Parathyroid adenoma (tissue), 2 donors: ENCODE measurements around the gene TMCC1.
"Not testable (repeated sequence)": the region's sequence is repeated elsewhere in the genome, so short reads cannot be mapped to it uniquely, and the experiment has no call there.

Experiments
- H2AFZ ChIP-seq: fragments of 300-600 bp; sonication (generic); one replicate; pipeline ENCODE4 v1.7.0; 2017; ENCODE audit warnings: antibody characterized with exemption, mild to moderate bottlenecking
- H3K27ac ChIP-seq: fragments of 300-600 bp; sonication (generic); one replicate; pipeline ENCODE4 v1.7.0; 2017
- H3K27me3 ChIP-seq: fragments of 300-600 bp; sonication (generic); one replicate; pipeline ENCODE4 v1.7.0; 2017; ENCODE audit warnings: low read length; ENCODE audit not compliant: control insufficient read depth, insufficient read depth
- H3K36me3 ChIP-seq: fragments of 300-600 bp; sonication (generic); one replicate; pipeline ENCODE4 v1.7.0; 2017; ENCODE audit warnings: low read length; ENCODE audit not compliant: control insufficient read depth, insufficient read depth
- H3K4me1 ChIP-seq: fragments of 300-600 bp; sonication (generic); one replicate; pipeline ENCODE4 v1.7.0; 2017; ENCODE audit warnings: control low read depth
- H3K4me2 ChIP-seq: fragments of 300-600 bp; sonication (generic); one replicate; pipeline ENCODE4 v1.7.0; 2017; ENCODE audit warnings: low read length
- H3K4me3 ChIP-seq: fragments of 300-600 bp; sonication (generic); one replicate; pipeline ENCODE4 v1.7.0; 2017; ENCODE audit warnings: low read depth, low read length
- H3K79me2 ChIP-seq: fragments of 300-600 bp; sonication (generic); one replicate; pipeline ENCODE4 v1.7.0; 2017; ENCODE audit warnings: control low read depth
- H3K9ac ChIP-seq: fragments of 300-600 bp; sonication (generic); one replicate; pipeline ENCODE4 v1.7.0; 2017; ENCODE audit warnings: mild to moderate bottlenecking
- H3K9me3 ChIP-seq: fragments of 300-600 bp; sonication (generic); one replicate; pipeline ENCODE4 v1.7.0; 2017; ENCODE audit warnings: low read length; ENCODE audit not compliant: control insufficient read depth
- TF ChIP-seq, protein P1 (sequence below): fragments of 300-600 bp; sonication (generic); IDR thresholded peaks from one replicate; pipeline ENCODE4 v1.7.0; 2017; ENCODE audit warnings: antibody characterized with exemption, mild to moderate bottlenecking
- donor health status: primary hyperparathyroidism.

Gene TMCC1

DNA sequence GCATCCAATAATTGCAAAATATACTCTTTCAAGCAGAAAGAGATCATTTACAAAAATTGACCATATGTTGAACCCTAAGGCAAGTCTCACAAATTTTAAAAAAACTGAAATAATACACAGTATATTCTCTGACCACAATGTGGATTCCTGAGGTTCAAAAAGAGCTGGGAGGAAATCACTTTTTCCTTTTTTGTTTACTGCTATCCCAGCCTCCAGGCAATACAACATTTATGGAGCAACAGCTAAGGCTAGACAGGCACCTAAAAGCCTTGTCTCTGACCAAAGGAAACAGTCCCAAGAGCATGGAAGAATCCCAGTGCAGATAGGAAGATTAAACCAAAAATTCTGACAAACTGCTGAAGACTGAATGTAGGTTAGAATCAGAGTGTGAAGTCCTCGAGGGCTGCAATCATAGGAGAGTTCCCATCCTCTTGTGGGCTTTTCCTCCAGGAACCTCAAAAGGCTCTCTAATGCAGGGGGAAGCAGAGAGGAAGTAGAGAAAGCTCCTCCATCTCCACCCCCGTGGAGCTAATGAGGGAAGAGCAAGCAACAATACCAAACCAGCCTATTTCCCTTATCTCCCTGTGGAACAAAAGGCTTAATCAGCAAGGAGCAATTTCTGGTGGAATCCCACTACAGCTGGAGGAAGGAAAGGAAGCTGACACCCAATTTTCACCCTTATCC, 57.0 kb downstream of the TMCC1 start:
- TF ChIP-seq, protein P1, sequence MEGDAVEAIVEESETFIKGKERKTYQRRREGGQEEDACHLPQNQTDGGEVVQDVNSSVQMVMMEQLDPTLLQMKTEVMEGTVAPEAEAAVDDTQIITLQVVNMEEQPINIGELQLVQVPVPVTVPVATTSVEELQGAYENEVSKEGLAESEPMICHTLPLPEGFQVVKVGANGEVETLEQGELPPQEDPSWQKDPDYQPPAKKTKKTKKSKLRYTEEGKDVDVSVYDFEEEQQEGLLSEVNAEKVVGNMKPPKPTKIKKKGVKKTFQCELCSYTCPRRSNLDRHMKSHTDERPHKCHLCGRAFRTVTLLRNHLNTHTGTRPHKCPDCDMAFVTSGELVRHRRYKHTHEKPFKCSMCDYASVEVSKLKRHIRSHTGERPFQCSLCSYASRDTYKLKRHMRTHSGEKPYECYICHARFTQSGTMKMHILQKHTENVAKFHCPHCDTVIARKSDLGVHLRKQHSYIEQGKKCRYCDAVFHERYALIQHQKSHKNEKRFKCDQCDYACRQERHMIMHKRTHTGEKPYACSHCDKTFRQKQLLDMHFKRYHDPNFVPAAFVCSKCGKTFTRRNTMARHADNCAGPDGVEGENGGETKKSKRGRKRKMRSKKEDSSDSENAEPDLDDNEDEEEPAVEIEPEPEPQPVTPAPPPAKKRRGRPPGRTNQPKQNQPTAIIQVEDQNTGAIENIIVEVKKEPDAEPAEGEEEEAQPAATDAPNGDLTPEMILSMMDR = no peak
- no peak overlapping the region for H3K27ac ChIP-seq

DNA sequence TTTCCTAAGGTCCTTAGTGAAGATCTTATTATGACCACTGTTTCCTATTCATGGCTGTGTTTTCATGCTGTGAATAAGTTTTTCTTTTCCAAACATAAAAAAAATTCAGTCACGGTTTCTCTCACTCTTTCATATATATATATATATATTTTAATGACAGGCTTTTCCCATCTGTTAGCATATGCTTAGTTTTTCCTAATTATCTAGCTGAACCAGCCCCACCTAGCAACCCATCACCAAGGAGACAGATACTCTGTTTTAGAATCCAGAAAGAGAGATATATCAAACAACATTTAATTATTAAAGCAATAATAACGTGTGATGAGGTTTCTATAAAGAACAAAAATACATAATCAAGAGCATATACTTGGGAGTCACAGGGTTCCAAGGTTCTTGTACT, 58.3 kb downstream of the TMCC1 start:
- no peaks in the 10 kb centered on the region for H3K36me3 ChIP-seq
- no peak overlapping the region for H2AFZ ChIP-seq
- TF ChIP-seq, protein P1 = no peak
- no peak overlapping the region for H3K9ac ChIP-seq
- no peak overlapping the region for H3K4me2 ChIP-seq
- peaks cover 5% of the 10 kb centered on the region for H3K4me1 ChIP-seq
- H3K79me2 ChIP-seq = no peaks in the 10 kb centered on the region
- no peak overlapping the region for H3K27ac ChIP-seq
- no peak overlapping the region for H3K4me3 ChIP-seq
- H3K27me3 ChIP-seq = no peaks in the 10 kb centered on the region
- no peaks in the 10 kb centered on the region for H3K9me3 ChIP-seq

More for the DNA sequence above, 57.0 kb downstream of the TMCC1 start:
- Histone ChIP-seq H2AFZ (no peak overlapping the region), H3K4me2 (peak overlapping the region; percentile 6), H3K36me3 (no peaks in the 10 kb centered on the region), H3K27me3 (no peaks in the 10 kb centered on the region), H3K4me3 (no peak overlapping the region), H3K9ac (no peak overlapping the region), H3K9me3 (no peaks in the 10 kb centered on the region), H3K4me1 (no peaks in the 10 kb centered on the region), H3K79me2 (no peaks in the 10 kb centered on the region)

- no peaks in the 10 kb centered on the region for H3K27me3 ChIP-seq
- H3K4me2 ChIP-seq = no peak overlapping the region
- H2AFZ ChIP-seq = no peak overlapping the region
- no peak overlapping the region for H3K27ac ChIP-seq
- TF ChIP-seq, protein P1 = no peak
- H3K79me2 ChIP-seq = no peaks in the 10 kb centered on the region
- no peaks in the 10 kb centered on the region for H3K9me3 ChIP-seq
- no peaks in the 10 kb centered on the region for H3K36me3 ChIP-seq
- no peak overlapping the region for H3K9ac ChIP-seq
- H3K4me1 ChIP-seq = peaks cover 5% of the 10 kb centered on the region
- no peak overlapping the region for H3K4me3 ChIP-seq
Observed at GRCh38 chr3:129834580-129834979, 58.9 kb downstream of the TMCC1 start.

DNA sequence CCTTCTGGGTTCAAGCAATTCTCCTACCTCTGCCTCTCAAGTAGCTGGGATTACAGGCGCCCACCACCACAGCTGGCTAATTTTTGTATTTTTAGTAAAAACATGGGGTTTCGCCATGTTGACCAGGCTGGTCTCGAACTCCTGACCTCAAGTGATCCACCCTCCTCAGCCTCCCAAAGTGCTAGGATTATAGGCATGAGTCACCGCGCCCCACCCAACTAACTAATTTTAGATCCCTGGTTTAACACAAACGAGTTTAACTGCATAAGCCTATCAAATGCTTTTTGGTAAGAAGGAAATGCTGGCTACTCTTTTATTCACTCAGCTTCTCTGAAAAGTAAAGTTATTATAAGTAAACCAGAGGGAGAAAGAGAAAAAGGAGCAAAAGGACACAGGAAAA, 61.6 kb downstream of the TMCC1 start:
- not testable (repeated sequence) for H3K27me3 ChIP-seq, H3K27ac ChIP-seq, H3K4me1 ChIP-seq, H3K4me3 ChIP-seq, H3K9ac ChIP-seq, H3K79me2 ChIP-seq, H3K36me3 ChIP-seq, H2AFZ ChIP-seq, H3K9me3 ChIP-seq, H3K4me2 ChIP-seq

DNA sequence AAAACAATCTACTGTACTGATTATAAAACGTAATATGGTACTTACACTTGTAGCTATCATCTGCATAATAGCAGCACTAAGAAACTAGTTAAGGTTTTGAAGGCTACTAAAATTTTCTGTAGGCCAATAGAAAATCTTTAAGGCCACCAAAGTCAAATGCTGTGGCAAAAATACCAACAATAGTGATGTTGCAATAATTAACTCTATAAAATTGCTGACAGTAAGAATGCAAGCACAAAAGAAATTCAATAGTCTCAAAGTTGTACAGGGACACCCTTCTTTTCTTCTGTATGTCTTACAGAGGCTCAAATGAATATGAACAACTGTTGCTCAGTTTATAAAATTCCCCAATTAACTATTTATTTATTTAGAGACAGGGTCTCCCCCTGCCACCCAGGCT, 62.0 kb downstream of the TMCC1 start:
- Histone ChIP-seq H3K9me3 (no peaks in the 10 kb centered on the region), H3K4me1 (peaks cover 5% of the 10 kb centered on the region), H3K36me3 (no peaks in the 10 kb centered on the region), H3K27ac (no peak overlapping the region), H3K4me3 (no peak overlapping the region), H3K4me2 (no peak overlapping the region), H3K79me2 (peaks cover 6% of the 10 kb centered on the region), H3K9ac (no peak overlapping the region), H2AFZ (no peak overlapping the region), H3K27me3 (no peaks in the 10 kb centered on the region)
- TF ChIP-seq, protein P1 = no peak
